M059J (cell line): Measurements from ENCODE around the gene CNOT3. TPM values are rescaled to one million over a fixed set of nuclear protein-coding genes. Genes with fewer than 3 reads are reported as not detected.
"Not testable (repeated sequence)": the region's sequence is repeated elsewhere in the genome, so short reads cannot be mapped to it uniquely, and the experiment has no call there.

Source experiments
- DNase-seq: peaks from one replicate; pipeline ENCODE4 v3.0.0-alpha.2; 2012; ENCODE audit warnings: low read depth
- total RNA-seq: library from RNA; depleted of rRNA; stranded (reverse); fragments of >200 nt; shearing (Covaris generic); gene quantifications from 2 replicates; pipeline ENCODE4 v1.2.3, GENCODE V29; 2014; rRNA removed

CNOT3 gene
- 11.9 and 18.4 TPM in 2 replicates for total RNA-seq

GRCh38 chr19:54137699-54138488 is at the start of gene CNOT3:
Gene CNOT3, plus strand, starts transcription at chr19:54137762. Its CDS starts 5,217 bp downstream, at chr19:54142979.
- DNase-seq, result no peak

- DNase-seq, result no peak
These were observed 43.0 kb upstream of the CNOT3 start for GRCh38 chr19:54094426-54095000.

GRCh38 chr19:54095136-54095858 is 42.3 kb upstream of the CNOT3 start:
- no peak for DNase-seq

- DNase-seq, result peak; percentile 61
These were observed 41.5 kb upstream of the CNOT3 start for GRCh38 chr19:54095859-54096616.

GRCh38 chr19:54096617-54097106 is 40.9 kb upstream of the CNOT3 start:
- DNase-seq, result peak; percentile 24

GRCh38 chr19:54099190-54099902 is 38.2 kb upstream of the CNOT3 start:
- no peak for DNase-seq

- DNase-seq, result not testable (repeated sequence)
These were observed 37.7 kb upstream of the CNOT3 start for GRCh38 chr19:54099903-54100255.

GRCh38 chr19:54100561-54100960 is 37.0 kb upstream of the CNOT3 start, which contains the start of gene OSCAR:
Gene OSCAR, minus strand, starts transcription at chr19:54100803. Its CDS starts 11 bp downstream, at chr19:54100792.
- DNase-seq, result peak; percentile 31

- DNase-seq, result peak; percentile 98
These were observed 35.0 kb upstream of the CNOT3 start, which contains the start of gene NDUFA3 for GRCh38 chr19:54102421-54103169. Gene NDUFA3, plus strand, starts transcription at chr19:54102855. Its CDS starts 24 bp downstream, at chr19:54102879.

- no peak for DNase-seq
These were observed 32.4 kb upstream of the CNOT3 start for GRCh38 chr19:54104998-54105715.

GRCh38 chr19:54105796-54106195 is 31.8 kb upstream of the CNOT3 start:
- no peak for DNase-seq

- no peak for DNase-seq
These were observed 30.8 kb upstream of the CNOT3 start for GRCh38 chr19:54106716-54107115.

GRCh38 chr19:54107876-54108490 is 29.6 kb upstream of the CNOT3 start:
- DNase-seq, result no peak

- no peak for DNase-seq
These were observed 29.1 kb upstream of the CNOT3 start for GRCh38 chr19:54108496-54108895.

- no peak for DNase-seq
These were observed 27.9 kb upstream of the CNOT3 start for GRCh38 chr19:54109651-54110050.

- no peak for DNase-seq
These were observed 23.0 kb upstream of the CNOT3 start for GRCh38 chr19:54114340-54115108.

- DNase-seq, result peak; percentile 97
These were observed 22.2 kb upstream of the CNOT3 start, which contains the start of the genes PRPF31 and TFPT for GRCh38 chr19:54115109-54116063. Gene PRPF31, plus strand, starts transcription at chr19:54115754. Its CDS starts 2,525 bp downstream, at chr19:54118279. Gene TFPT, minus strand, starts transcription at chr19:54115657. Its CDS starts 388 bp downstream, at chr19:54115269.
